WTC11 (cell line): ENCODE data around the gene GNAS. TPM values are rescaled to one million over a fixed set of nuclear protein-coding genes. Genes with fewer than 3 reads are reported as not detected.

ENCODE experiments used
- ATAC-seq: fragments of 200-7000 bp; cut with Tn5 transposase; 2 replicates; pipeline ENCODE4 v1.10.0; 2021; ENCODE audit warnings: mild to moderate bottlenecking, moderate library complexity
- CTCF ChIA-PET: fragments of 300-600 bp; sonication (Branson Sonifier 250); formaldehyde crosslinking; loops from one replicate; lab custom pipeline; 2021; ENCODE audit warnings: antibody characterized with exemption; lab: Charles Lee
- POLR2A ChIA-PET: fragments of 350-600 bp; sonication (Branson Sonifier 250); formaldehyde crosslinking; loops from one replicate; lab custom pipeline; 2021; ENCODE audit warnings: antibody characterized with exemption; lab: Charles Lee
- DNase-seq: peaks from one replicate; pipeline ENCODE4 v3.0.0; 2021; ENCODE audit warnings: low spot score
- H3K27ac Mint-ChIP-seq: 2 replicates; pipeline ENCODE4 v1.8.0; 2021; ENCODE audit warnings: mixed read lengths
- H3K27me3 Mint-ChIP-seq: 2 replicates; pipeline ENCODE4 v1.8.0; 2021; ENCODE audit warnings: low read depth, mild to moderate bottlenecking, moderate library complexity, mixed read lengths
- H3K36me3 Mint-ChIP-seq: 2 replicates; pipeline ENCODE4 v1.8.0; 2021; ENCODE audit warnings: mixed read lengths
- H3K4me1 Mint-ChIP-seq: 2 replicates; pipeline ENCODE4 v1.8.0; 2022; ENCODE audit warnings: mixed read lengths
- H3K4me3 Mint-ChIP-seq: 2 replicates; pipeline ENCODE4 v1.8.0; 2021; ENCODE audit warnings: mild to moderate bottlenecking, moderate library complexity, mixed read lengths
- H3K9me3 Mint-ChIP-seq: 2 replicates; pipeline ENCODE4 v1.8.0; 2021; ENCODE audit warnings: mixed read lengths
- AFF4 ChIP-seq: sonication (generic); formaldehyde crosslinking; IDR thresholded peaks from 2 replicates; pipeline ENCODE4 v1.8.1; 2023; ENCODE audit warnings: mild to moderate bottlenecking, missing genetic modification reagents, borderline replicate concordance
- ATF2 ChIP-seq: sonication (generic); formaldehyde crosslinking; IDR thresholded peaks from 2 replicates; pipeline ENCODE4 v1.8.1; 2022; ENCODE audit warnings: low read depth, missing genetic modification reagents, borderline replicate concordance
- ATF6 ChIP-seq: sonication (generic); formaldehyde crosslinking; IDR thresholded peaks from 2 replicates; pipeline ENCODE4 v1.8.1; 2023; ENCODE audit warnings: mild to moderate bottlenecking, missing genetic modification reagents
- ESRRA ChIP-seq: sonication (generic); formaldehyde crosslinking; IDR thresholded peaks from 2 replicates; pipeline ENCODE4 v1.8.1; 2022; ENCODE audit warnings: mild to moderate bottlenecking, missing genetic modification reagents, borderline replicate concordance
- HMGA2 ChIP-seq: fragments of 250-450 bp; sonication (Bioruptor Pico); IDR thresholded peaks from 2 replicates; pipeline ENCODE4 v1.4.0; 2021; ENCODE audit warnings: mild to moderate bottlenecking, moderate library complexity
- MXD4 ChIP-seq: fragments of 250-450 bp; sonication (Bioruptor Pico); IDR thresholded peaks from 2 replicates; pipeline ENCODE4 v1.8.0; 2021; ENCODE audit warnings: mild to moderate bottlenecking, moderate library complexity, borderline replicate concordance
- NFATC4 ChIP-seq: fragments of 250-450 bp; sonication (Bioruptor Pico); IDR thresholded peaks from 2 replicates; pipeline ENCODE4 v1.9.0; 2021; ENCODE audit warnings: mild to moderate bottlenecking
- NR3C1 ChIP-seq: sonication (generic); formaldehyde crosslinking; conservative IDR thresholded peaks from 2 replicates; pipeline ENCODE4 v1.8.1; 2023; ENCODE audit warnings: low read depth, mild to moderate bottlenecking, missing genetic modification reagents
- RELA ChIP-seq: sonication (generic); formaldehyde crosslinking; IDR thresholded peaks from 2 replicates; pipeline ENCODE4 v1.8.1; 2022; ENCODE audit warnings: missing genetic modification reagents, mild to moderate bottlenecking, borderline replicate concordance
- SMAD4 ChIP-seq: sonication (generic); formaldehyde crosslinking; IDR thresholded peaks from 2 replicates; pipeline ENCODE4 v1.8.0; 2022; ENCODE audit warnings: mild to moderate bottlenecking, missing genetic modification reagents
- STAT6 ChIP-seq: sonication (generic); formaldehyde crosslinking; conservative IDR thresholded peaks from 2 replicates; pipeline ENCODE4 v1.8.1; 2023; ENCODE audit warnings: mild to moderate bottlenecking, low read depth, missing genetic modification reagents, moderate library complexity
- TCF7 ChIP-seq: sonication (generic); formaldehyde crosslinking; IDR thresholded peaks from 2 replicates; pipeline ENCODE4 v1.8.0; 2022; ENCODE audit warnings: mild to moderate bottlenecking, low read depth, missing genetic modification reagents, moderate library complexity
- total RNA-seq: library from RNA; stranded (reverse); gene quantifications from 3 replicates; pipeline ENCODE4 v1.2.3, GENCODE V29; 2021
- TF ChIP-seq, protein P1 (sequence below): sonication (generic); formaldehyde crosslinking; conservative IDR thresholded peaks from 2 replicates; pipeline ENCODE4 v1.8.1; 2022; ENCODE audit warnings: mild to moderate bottlenecking, missing genetic modification reagents
- TF ChIP-seq, protein P2 (sequence below): sonication (generic); formaldehyde crosslinking; IDR thresholded peaks from 2 replicates; pipeline ENCODE4 v1.8.0; 2022; ENCODE audit warnings: mild to moderate bottlenecking, missing genetic modification reagents
- TF ChIP-seq, protein P3 (sequence below): sonication (generic); formaldehyde crosslinking; IDR thresholded peaks from 2 replicates; pipeline ENCODE4 v1.8.1; 2023; ENCODE audit warnings: mild to moderate bottlenecking, missing genetic modification reagents

GNAS gene
- total RNA-seq, 1 experiment from 2014 or later: 868 TPM

GRCh38 chr20:58906894-58907293 lies 54.4 kb downstream of the GNAS start:
- Mint-ChIP-seq H3K9me3 (no peaks in the 10 kb centered on the region), H3K4me3 (no peak overlapping the region), H3K27me3 (no peaks in the 10 kb centered on the region), H3K4me1 (peaks cover 9% of the 10 kb centered on the region), H3K27ac (peak overlapping the region; percentile 65; the same call in 1 of the 2 replicates), H3K36me3 (peaks cover 82% of the 10 kb centered on the region)
- ChIA-PET POLR2A (no interaction called here), CTCF (interaction anchor here (1.0 kb wide), 1 partner anchor 506 kb away, joined by 3 read pairs; no protein-coding TSS in a partner anchor)
- ATAC-seq (no peak), DNase-seq (no peak)
- TF ChIP-seq ATF6 (CRISPR knock-in tag): no peak
- TF ChIP-seq ATF2 (CRISPR knock-in tag): no peak
- TF ChIP-seq TCF7 (CRISPR knock-in tag): no peak
- TF ChIP-seq, protein P1, sequence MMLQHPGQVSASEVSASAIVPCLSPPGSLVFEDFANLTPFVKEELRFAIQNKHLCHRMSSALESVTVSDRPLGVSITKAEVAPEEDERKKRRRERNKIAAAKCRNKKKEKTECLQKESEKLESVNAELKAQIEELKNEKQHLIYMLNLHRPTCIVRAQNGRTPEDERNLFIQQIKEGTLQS (CRISPR knock-in tag): no peak
- TF ChIP-seq, protein P2, sequence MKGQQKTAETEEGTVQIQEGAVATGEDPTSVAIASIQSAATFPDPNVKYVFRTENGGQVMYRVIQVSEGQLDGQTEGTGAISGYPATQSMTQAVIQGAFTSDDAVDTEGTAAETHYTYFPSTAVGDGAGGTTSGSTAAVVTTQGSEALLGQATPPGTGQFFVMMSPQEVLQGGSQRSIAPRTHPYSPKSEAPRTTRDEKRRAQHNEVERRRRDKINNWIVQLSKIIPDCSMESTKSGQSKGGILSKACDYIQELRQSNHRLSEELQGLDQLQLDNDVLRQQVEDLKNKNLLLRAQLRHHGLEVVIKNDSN (CRISPR knock-in tag): no peak

- no peak overlapping the region for H3K4me3 Mint-ChIP-seq
- CTCF ChIA-PET: interaction anchor here (1.0 kb wide), 1 partner anchor 506 kb away, joined by 3 read pairs; no protein-coding TSS in a partner anchor
- peak overlapping the region; percentile 86 for H3K27ac Mint-ChIP-seq
- ATAC-seq (no peak), DNase-seq (no peak)
- POLR2A ChIA-PET: interaction anchor here (0.5 kb wide), 1 partner anchor 83 kb away, joined by 8 read pairs; no protein-coding TSS in a partner anchor
- no peaks in the 10 kb centered on the region for H3K27me3 Mint-ChIP-seq
- H3K36me3 Mint-ChIP-seq: peaks cover 82% of the 10 kb centered on the region
- TF ChIP-seq NFATC4 (CRISPR knock-in tag) (no peak), AFF4 (CRISPR knock-in tag) (no peak), STAT6 (no peak), RELA (no peak), HMGA2 (CRISPR knock-in tag) (no peak), SMAD4 (CRISPR knock-in tag) (no peak), NR3C1 (CRISPR knock-in tag) (no peak), ESRRA (CRISPR knock-in tag) (no peak), MXD4 (CRISPR knock-in tag) (no peak)
- TF ChIP-seq, protein P2 (CRISPR knock-in tag): no peak
- TF ChIP-seq, protein P3, sequence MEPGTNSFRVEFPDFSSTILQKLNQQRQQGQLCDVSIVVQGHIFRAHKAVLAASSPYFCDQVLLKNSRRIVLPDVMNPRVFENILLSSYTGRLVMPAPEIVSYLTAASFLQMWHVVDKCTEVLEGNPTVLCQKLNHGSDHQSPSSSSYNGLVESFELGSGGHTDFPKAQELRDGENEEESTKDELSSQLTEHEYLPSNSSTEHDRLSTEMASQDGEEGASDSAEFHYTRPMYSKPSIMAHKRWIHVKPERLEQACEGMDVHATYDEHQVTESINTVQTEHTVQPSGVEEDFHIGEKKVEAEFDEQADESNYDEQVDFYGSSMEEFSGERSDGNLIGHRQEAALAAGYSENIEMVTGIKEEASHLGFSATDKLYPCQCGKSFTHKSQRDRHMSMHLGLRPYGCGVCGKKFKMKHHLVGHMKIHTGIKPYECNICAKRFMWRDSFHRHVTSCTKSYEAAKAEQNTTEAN: no peak
- H3K4me1 Mint-ChIP-seq: peaks cover 4% of the 10 kb centered on the region; the same call in 1 of the 2 replicates
- no peaks in the 10 kb centered on the region for H3K9me3 Mint-ChIP-seq
Observed at GRCh38 chr20:58907320-58908137, 55.0 kb downstream of the GNAS start.
